ENCODE results near the gene IRAK2.

GRCh38 chr3:10219737-10220136 is 55.0 kb downstream of the IRAK2 start:
- TF ChIP-seq, protein P1, sequence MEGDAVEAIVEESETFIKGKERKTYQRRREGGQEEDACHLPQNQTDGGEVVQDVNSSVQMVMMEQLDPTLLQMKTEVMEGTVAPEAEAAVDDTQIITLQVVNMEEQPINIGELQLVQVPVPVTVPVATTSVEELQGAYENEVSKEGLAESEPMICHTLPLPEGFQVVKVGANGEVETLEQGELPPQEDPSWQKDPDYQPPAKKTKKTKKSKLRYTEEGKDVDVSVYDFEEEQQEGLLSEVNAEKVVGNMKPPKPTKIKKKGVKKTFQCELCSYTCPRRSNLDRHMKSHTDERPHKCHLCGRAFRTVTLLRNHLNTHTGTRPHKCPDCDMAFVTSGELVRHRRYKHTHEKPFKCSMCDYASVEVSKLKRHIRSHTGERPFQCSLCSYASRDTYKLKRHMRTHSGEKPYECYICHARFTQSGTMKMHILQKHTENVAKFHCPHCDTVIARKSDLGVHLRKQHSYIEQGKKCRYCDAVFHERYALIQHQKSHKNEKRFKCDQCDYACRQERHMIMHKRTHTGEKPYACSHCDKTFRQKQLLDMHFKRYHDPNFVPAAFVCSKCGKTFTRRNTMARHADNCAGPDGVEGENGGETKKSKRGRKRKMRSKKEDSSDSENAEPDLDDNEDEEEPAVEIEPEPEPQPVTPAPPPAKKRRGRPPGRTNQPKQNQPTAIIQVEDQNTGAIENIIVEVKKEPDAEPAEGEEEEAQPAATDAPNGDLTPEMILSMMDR (conservative IDR thresholded peaks at IDR 0.05; ENCODE audit: low read length), result no peak
- TF ChIP-seq EZH2phosphoT487 (IDR thresholded peaks at IDR 0.05; ENCODE audit: borderline replicate concordance, low read depth, low read length), result no peak

Data from OCI-LY7 (cell line).